Measurements from ENCODE around the gene RPL26. TPM values are rescaled to one million over a fixed set of nuclear protein-coding genes. Genes with fewer than 3 reads are reported as not detected.
"Not testable (repeated sequence)": the region's sequence is repeated elsewhere in the genome, so short reads cannot be mapped to it uniquely, and the experiment has no call there.

Gene RPL26
- polyA plus RNA-seq, 3 donors: 2,255 to 3,156 (median 2,746) TPM

- DNase-seq: peak; percentile 88
Observed at GRCh38 chr17:8409966-8410882, 27.2 kb upstream of the RPL26 start.

- no peak for DNase-seq
Observed at GRCh38 chr17:8408371-8408770, 25.4 kb upstream of the RPL26 start.

GRCh38 chr17:8406174-8406573, 23.2 kb upstream of the RPL26 start:
- no peak for DNase-seq

- no peak for DNase-seq
Observed at GRCh38 chr17:8405499-8406016, 22.6 kb upstream of the RPL26 start.

GRCh38 chr17:8402921-8403536, 20.0 kb upstream of the RPL26 start:
- no peak for DNase-seq

GRCh38 chr17:8401107-8401506, 18.1 kb upstream of the RPL26 start:
- no peak for DNase-seq

- no peak for DNase-seq
Observed at GRCh38 chr17:8398980-8399379, 16.0 kb upstream of the RPL26 start.

GRCh38 chr17:8397636-8398035, 14.6 kb upstream of the RPL26 start, which contains the start of gene RNF222:
TSS of gene RNF222 (minus strand) at chr17:8397827. CDS start at chr17:8393461, 4,366 bp downstream.
- DNase-seq: no peak

GRCh38 chr17:8394497-8394896, 11.5 kb upstream of the RPL26 start:
- not testable (repeated sequence) for DNase-seq

- DNase-seq: no peak
Observed at GRCh38 chr17:8393470-8394231, 10.7 kb upstream of the RPL26 start.

- DNase-seq: no peak
Observed at GRCh38 chr17:8392674-8393469, 9.9 kb upstream of the RPL26 start.

- DNase-seq: no peak
Observed at GRCh38 chr17:8392274-8392673, 9.3 kb upstream of the RPL26 start.

- no peak for DNase-seq
Observed at GRCh38 chr17:8391711-8392110, 8.7 kb upstream of the RPL26 start.

- no peak for DNase-seq
Observed at GRCh38 chr17:8387914-8388651, 5.1 kb upstream of the RPL26 start.

GRCh38 chr17:8386841-8387240, 3.8 kb upstream of the RPL26 start:
- no peak for DNase-seq

- DNase-seq: no peak
Observed at GRCh38 chr17:8384801-8385378, 1.9 kb upstream of the RPL26 start.

GRCh38 chr17:8382880-8383142, 182 bp downstream of the RPL26 start:
- DNase-seq: no peak

- no peak for DNase-seq
Observed at GRCh38 chr17:8382052-8382879, 727 bp downstream of the RPL26 start.

- DNase-seq: no peak
Observed at GRCh38 chr17:8380049-8380448, 2.9 kb downstream of the RPL26 start.

GRCh38 chr17:8378117-8378516, 4.9 kb downstream of the RPL26 start:
- DNase-seq: not testable (repeated sequence)
